GM21526 (cell line): ENCODE measurements around the gene EFHC2.
"Not testable (repeated sequence)": the region's sequence is repeated elsewhere in the genome, so short reads cannot be mapped to it uniquely, and the experiment has no call there.

Experiments
- ATAC-seq: cut with Tn5 transposase; IDR thresholded peaks from one replicate; pipeline ENCODE4 v1.9.1; 2021; ENCODE audit warnings: moderate library complexity; ENCODE audit not compliant: unreplicated experiment, low FRiP score

The EFHC2 gene

DNA sequence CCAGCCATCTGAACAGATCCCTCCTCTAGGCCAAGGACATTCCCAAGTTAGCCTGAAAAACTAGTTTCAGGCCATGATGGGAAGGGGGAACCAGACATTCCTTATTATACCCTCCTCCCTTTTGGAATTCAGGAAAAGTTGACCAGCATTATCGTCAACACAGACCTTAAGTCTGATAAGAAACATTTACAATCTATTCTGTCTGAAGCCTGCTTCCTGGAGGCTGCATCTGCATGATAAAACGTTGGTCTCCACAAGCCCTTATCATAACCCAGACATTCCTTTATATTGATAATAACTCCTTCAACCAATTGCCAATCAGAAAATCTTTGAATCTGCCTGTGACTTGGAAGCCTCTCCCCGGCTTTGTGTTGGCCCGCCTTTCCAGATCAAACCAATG, 44.3 kb downstream of the EFHC2 start:
- ATAC-seq, result no peak

DNA sequence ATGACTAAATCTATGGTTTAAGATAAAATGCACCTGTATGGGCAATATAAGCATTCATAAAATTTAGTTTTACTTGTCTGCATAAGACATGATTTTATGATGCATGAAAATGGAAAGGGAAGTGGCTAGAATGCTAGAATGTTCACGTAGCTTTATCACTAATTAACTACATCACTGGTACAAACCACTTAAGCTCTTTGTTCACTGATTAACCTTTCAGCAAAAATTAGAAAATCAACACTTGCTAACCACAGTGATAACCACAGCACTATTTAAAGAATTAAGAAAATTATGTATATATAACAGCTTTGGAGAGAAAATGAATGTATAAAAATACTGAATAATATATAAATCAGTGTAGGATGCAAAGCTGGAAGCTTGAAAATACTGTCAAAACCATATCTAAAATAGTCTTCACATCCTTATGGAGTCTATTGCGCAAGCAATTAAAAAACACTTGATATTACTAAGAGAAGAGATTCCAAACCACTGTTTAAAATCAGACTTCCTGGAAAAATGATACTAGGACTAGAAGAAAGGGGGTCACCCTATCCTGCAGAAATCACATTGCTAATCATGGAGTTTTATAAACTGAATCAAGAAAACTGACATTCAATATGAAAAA, 51.9 kb downstream of the EFHC2 start:
- ATAC-seq, result no peak

DNA sequence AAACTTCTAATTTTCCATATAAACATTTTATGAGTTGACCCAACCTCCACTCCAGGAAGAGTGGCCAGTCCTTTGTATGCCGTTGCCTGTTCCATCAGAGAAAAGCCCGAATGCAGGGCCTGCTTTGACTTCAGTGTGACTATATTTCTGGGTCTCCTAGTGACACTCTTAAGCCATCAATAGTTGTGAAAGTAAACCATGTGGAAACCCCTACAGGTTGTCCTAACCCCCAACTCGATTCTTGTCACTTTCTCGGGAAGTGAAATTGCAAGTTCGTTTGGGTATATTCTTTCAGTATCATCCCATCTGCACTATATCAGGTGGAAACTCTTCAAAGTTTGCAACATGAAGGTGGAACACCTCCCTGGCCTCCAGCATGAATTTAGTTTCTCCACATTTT, 52.8 kb downstream of the EFHC2 start:
- ATAC-seq, result no peak

DNA sequence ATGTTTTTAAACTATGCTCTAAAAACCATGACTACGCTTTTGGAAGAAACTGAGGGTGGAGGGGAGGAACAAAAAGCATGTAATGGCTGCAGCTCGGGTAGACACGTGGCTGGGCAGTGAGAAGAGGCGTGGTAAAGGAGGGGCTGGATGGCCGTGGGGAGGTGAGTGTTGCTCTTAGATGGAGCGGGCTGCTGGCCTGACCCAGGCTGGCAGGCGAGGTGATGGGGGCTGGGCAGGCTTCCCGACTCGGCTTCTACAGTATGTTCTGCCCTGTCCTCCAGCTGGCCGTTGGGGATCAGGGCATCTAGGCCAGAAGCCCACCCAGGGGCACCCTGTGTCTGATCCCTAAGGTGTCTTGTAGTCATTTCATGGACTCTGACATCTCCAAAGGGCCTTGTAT, 60.7 kb downstream of the EFHC2 start:
- no peak for ATAC-seq

DNA sequence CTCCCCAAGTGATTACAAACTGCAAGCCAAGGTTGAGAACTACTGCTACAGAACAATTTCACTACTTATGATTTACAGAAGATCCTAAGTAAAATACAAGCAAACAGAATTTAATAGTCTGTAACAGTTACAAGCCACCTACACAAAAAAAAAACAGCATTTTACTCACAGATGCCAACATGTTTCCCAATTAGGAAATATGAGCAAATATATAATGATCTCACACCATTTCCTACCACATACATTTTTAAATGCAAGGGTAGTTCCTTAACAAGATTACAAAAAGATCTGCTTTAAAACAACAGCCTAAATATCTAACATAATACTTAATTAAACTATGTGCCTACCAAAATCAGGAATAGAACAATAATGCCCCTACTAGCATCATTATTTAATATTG, 63.4 kb downstream of the EFHC2 start:
- no peak for ATAC-seq

DNA sequence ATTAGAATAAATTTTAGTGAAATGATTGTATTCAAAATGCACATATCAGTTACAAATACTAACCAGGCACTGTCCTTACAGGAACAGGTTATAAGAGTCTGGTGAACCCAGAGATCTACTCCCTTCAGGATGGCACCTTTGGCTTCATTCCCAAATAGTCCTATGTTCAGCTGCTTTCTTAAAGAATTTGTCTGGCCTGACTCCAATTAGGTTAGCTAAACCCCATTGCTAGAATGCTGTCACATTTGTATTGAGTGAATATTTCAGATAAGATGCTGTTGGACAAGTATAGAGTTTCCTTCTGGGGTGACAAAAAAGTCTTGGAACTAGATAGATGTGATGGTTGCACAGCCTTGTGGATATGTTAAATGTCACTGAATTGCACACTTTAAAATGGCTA, 69.4 kb downstream of the EFHC2 start:
- ATAC-seq, result no peak

DNA sequence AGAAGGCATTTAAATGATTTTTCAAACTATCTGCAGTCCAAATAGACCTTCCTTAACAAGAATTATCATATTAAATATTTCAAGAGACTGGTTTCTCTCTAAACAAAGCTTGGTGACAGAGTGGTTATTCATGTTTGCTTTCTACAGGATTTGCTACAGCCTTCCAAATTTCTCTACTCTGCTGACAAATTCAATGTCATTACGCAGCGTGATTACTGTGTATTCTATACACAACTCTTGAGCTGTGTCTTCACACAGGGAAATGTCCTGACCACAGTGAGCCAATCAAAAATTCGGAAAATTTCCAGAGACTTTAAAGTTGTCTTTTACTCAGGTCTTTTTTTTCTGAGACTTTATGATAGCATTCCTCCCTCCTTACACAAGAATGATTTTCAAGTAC, 75.6 kb downstream of the EFHC2 start:
- no peak for ATAC-seq

DNA sequence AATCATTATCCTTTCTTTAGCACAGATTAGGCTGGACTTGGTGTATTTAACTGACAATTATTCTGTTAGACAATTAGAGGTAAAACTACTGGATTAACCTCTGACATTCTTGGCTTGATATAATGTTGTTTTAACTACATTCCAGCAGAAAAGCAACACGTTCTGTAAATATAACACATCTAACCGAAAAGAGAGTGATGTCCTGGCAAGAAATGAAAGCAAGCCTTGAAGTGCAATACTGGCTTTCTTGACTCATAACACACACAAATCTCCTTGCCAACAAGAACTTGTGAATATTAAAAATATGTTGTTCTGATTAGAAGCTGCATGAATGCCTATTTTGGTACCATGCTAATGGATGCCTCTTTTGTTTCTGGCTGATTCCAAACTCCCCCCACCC, 76.4 kb downstream of the EFHC2 start:
- ATAC-seq, result no peak

DNA sequence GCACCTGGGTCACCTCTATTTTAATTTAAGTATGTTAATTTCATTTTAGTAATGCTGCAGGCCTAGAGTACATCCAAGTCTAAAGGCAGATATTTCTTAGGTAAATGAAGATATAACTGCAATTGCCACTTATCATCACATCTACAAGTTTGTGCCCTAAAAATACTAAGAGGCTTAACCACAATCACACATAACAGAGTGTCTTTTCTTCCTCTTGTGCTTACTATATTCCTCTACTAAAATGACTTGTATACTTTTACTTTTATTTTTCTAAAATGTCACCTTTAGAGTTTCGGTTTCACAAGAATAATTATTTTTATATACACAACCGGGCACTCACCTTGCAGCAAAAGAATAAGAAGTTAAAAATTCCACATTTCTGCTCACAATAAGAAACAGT, 77.9 kb downstream of the EFHC2 start:
- ATAC-seq, result no peak

DNA sequence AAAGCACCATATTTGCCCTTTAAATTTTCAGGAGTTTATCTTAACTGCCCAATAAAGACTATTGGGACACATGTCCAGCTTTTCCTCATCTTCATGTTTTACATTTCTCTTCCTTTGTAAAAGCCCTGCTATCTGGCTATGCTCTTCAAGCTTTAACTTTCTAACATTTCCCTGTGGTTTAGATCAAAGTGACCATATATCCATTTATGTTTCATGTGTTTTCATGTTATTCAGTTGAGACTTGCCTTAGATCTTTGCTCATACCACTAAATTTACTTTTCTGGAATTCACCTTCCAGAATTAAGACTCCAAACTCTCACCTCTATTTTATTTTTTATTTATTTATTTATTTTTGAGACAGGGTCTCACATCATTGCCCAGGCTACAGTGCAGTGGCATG, 78.5 kb downstream of the EFHC2 start:
- no peak for ATAC-seq

DNA sequence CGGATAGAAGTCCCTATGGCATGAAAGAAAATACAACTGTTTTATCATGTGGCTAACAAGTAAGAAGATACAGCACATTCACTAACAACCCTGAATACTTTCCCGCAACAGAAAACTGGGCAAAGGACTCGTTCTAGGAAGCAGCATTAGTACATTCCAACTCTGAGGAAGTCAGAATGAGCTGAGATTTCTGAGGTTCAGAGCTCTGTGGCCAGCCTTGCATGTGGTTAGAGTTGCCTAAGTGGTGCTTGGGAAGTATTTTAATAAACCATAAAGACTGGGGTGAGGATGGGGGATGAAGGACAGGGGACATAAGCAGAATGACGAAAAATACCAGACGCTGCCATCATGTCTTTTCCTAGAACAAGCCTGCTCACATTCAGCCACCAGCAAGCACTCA, 82.2 kb downstream of the EFHC2 start:
- ATAC-seq, result no peak

DNA sequence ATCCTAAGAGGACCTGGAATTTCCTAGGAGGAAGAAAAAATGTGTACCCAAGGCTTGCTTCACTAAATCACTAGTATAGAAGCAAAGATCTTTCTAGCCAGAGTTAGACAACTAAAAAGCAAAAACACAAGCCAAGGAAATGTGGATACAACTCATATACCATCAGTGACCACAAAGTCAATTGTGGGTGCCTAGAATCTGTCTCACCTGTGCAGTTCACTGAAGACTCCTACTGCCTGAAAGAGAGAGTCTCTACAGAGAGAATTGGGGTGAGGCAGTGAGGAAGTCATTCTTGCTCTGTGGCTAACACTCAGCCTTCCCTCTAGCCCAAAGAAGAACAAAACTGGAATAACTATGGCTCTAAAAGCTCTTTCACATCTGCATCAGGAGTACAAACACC, 82.9 kb downstream of the EFHC2 start:
- no peak for ATAC-seq

DNA sequence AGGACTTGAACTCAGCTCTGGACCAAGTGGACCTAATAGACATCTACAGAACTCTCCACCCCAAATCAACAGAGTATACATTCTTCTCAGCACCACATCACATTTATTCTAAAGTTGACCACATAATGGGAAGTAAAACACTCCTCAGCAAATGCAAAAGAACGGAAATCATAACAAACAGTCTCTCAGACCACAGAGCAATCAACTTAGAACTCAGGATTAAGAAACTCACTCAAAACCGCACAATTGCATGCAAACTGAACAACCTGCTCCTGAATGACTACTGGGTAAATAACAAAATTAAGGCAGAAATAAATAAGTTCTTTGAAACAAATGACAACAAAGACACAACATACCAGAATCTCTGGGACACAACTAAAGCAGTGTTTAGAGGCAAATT, 87.7 kb downstream of the EFHC2 start:
- not testable (repeated sequence) for ATAC-seq

DNA sequence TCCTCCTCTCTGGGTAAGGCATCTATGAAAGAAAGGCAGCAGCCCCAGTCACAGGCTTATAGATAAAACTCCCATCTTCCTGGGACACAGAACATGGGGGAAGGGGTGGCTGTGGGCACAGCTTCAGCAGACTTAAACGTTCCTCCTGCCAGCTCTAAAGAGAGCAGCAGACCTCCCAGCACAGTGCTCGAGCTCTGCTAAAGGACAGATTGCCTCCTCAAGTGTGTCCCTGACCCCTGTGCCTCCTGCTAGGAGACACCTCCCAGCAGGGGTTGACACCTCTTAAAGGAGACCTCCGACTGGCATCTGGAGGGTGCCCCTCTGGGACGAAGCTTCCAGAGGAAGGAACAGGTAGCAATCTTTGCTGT, 89.9 kb downstream of the EFHC2 start:
- no peak for ATAC-seq

DNA sequence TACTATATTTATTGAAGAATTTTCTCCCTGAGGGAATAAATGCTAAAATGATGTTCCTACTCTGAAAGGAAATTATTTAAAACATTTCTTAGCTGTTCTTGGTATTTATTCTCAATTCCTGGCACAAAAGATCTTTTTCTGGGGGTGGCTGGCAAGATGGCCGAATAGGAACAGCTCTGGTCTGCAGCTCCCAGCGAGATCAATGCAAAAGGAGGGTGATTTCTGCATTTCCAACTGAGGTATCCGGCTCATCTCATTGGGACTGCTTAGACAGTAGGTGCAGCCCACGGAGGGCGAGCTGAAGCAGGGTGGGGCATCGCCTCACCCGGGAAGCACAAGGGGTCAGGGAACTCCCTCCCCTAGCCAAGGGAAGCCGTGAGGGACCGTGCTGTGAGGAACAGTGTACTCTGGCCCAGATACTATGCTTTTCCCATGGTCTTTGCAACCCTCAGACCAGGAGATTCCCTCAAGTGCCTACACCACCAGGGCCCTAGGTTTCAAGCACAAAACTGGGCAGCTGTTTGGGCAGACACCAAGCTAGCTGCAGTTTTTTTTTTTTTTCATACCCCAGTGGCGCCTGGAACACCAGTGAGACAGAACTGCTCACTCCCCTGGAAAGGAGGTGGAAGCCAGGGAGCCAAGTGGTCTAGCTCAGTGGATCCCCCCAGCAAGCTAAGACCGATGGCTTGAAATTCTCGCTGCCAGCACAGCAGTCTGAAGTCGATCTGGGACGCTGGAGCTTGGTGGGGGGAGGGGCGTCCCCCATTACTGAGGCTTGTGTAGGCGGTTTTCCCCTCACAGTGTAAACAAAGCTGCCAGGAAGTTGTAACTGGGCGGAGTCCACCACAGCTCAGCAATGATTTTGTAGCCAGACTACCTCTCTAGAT, 90.5 kb downstream of the EFHC2 start:
- peak; percentile 84 for ATAC-seq

DNA sequence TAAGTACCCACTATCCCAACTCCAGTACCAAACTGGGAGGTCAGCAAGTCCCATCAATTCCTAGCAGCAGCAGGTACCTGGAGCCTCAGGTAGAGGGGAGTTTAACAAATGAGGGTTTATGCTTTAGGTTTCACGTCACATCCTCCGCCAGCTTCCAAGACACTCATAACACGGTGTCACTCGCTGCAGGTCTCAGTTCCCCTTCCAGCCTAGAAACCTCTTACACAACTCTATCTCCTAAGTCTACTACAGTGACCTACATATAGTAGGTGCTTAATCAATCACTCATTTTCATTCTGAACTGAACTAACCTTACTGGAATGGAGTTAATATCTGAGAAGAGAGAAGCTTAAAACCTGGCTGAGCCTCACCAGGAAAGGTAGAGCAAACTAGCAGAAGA, 96.0 kb downstream of the EFHC2 start:
- no peak for ATAC-seq

DNA sequence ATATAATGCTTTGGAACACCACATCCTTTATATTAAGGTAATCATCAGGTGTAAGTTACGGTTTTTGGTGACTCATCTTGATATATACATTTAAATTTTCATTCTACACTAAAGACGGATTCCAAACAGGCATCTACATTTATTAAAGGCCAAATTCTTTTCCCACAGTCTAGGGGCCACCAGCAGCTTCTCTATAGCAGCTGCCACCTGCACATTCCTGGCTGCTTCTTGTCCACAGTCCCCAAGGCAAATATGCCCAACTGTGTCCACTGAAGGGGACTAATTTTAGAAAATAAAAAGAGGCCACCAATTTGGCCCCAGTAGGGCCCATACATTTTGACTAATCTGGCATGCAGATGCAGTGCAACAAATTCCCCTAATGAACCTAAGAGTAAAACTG, 96.6 kb downstream of the EFHC2 start:
- no peak for ATAC-seq

DNA sequence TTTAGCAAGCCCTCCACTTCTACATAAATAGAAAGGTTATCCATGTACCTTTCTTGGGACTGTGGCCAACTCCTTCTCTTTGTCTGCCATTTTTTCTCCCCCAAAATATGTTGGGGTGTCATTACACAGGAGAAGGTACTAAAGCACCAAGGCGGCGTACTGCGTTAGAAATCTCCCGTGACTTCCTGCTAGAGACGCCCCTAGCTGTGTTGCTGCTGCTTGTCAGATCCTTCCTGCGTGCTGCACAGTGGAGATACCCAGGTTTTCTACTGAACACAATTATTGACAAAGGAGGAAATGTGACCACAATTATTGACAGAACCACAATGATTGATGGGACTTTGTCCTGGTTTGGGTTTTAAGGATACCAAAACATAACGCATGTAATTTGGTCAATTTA, 97.7 kb downstream of the EFHC2 start:
- no peak for ATAC-seq

DNA sequence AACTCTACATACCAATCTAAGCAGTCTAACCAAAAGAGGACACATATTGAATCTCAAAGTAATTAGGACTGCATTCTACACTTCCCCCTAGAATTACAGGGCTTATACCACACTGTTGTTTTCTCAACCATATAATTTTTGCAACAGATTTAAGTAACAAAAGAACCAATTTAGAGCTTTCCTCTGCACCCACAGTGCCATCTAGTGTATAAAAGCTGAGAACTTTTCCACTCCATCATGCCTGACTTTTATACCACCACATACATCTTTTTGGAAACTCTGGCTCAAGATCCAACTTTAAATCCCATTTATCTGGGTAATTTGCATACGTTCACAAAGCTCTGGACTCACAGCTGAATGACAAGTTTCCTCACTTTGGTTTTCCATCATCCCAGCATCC, 99.5 kb downstream of the EFHC2 start:
- ATAC-seq, result no peak

DNA sequence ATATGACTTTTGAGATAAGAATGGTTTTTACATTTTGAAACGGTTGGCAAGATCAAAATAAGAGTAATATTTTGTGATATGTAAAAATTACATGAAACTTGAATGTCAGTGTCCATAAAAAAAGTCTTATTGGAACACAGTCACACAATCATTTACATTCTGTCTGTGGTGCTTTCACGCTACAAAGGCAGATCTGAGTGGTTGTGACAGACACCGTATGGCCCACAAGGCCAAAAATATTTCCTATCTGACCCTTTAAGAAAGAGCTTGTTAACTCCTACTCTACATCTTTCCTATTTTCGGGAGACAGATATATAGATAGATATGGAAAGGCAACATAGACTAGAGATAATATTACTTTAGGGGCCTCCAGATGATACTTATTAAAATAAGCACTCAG, 101.9 kb downstream of the EFHC2 start:
- ATAC-seq, result no peak

DNA sequence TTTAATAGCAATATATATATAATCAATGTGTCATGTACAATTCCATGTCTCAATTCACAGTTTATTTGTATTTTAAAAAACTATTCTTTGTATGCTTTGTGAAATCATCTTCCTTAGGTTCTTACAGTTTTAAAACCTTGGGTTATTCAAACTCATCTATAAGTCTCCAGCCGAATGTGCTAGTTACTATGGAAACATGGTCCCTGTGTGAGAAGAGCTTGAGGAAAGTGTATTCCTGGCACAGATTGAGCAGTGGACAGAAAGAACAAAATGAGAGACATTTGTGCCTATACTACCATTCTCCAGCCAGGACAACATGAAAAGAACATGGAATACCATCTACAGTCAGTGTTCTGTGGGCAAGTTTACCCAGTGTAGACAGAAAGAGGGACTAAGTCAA, 103.4 kb downstream of the EFHC2 start:
- ATAC-seq, result no peak

DNA sequence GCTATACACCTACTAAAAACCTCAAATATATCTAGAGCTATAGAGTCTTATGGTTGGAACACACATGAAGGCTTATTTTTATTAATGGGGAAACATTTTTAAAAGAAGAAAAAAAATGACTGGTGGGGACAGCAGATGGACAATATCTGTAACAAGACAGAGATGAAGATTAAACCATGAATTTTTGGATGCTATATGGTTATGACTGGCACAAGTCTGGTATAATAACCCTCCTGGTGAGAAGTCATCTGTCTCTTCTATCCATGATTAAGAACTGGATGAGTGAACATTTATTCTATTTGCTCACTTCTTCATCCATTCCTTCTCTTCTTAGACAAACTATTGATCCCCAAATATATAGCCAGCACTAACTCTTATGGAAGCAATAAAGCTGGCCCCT, 104.4 kb downstream of the EFHC2 start:
- ATAC-seq, result no peak
